Kidney (tissue), 22 donors: ENCODE results near the gene BSN. TPM values are rescaled to one million over a fixed set of nuclear protein-coding genes. Genes with fewer than 3 reads are reported as not detected.

Source experiments
- DNase-seq, 5 donors: peaks; one replicate each; pipeline ENCODE4 v3.0.0-alpha.2; 2013 to 2020
- FAIRE-seq: peaks from 2 replicates; lab custom pipeline; 2012; peaks lifted over from hg19 to GRCh38; lab: Jason Lieb, UNC
- H3K27ac ChIP-seq, 2 donors: one replicate each; pipeline ENCODE4 v1.7.0; 2013; ENCODE audit warnings: low read depth in 2 of 2, low read length in 2 of 2, inconsistent platforms in 1 of 2
- H3K27me3 ChIP-seq: one replicate; pipeline ENCODE4 v1.7.1; 2013; ENCODE audit warnings: low read length, inconsistent platforms; ENCODE audit not compliant: control insufficient read depth, insufficient read depth
- H3K36me3 ChIP-seq, 3 donors: one replicate each; pipeline versions ENCODE4 v1.7.0 to v1.7.1; 2013; ENCODE audit warnings: low read length in 3 of 3, control low read depth in 1 of 3, inconsistent platforms in 1 of 3; ENCODE audit not compliant: insufficient read depth in 3 of 3, control insufficient read depth in 2 of 3
- H3K4me1 ChIP-seq, 3 donors: one replicate each; pipeline versions ENCODE4 v1.7.0 to v1.7.1; 2013; ENCODE audit warnings: low read length in 3 of 3, inconsistent platforms in 1 of 3, low read depth in 1 of 3; ENCODE audit not compliant: control insufficient read depth in 2 of 3, insufficient read depth in 2 of 3
- H3K4me3 ChIP-seq, 3 donors: one replicate each; pipeline versions ENCODE4 v1.7.0 to v1.8.1; 2013; ENCODE audit warnings: low read length in 3 of 3, control low read depth in 1 of 3, inconsistent platforms in 1 of 3
- H3K9ac ChIP-seq, 3 donors: one replicate each; pipeline versions ENCODE4 v1.7.0 to v1.7.1; 2013; ENCODE audit warnings: low read length in 3 of 3, control low read depth in 1 of 3, inconsistent platforms in 1 of 3
- H3K9me3 ChIP-seq, 3 donors: one replicate each; pipeline versions ENCODE4 v1.7.0 to v1.7.1; 2013; ENCODE audit warnings: low read length in 3 of 3, control low read depth in 1 of 3, inconsistent platforms in 1 of 3; ENCODE audit not compliant: control insufficient read depth in 2 of 3, insufficient read depth in 1 of 3
- CTCF ChIP-seq: IDR thresholded peaks from 3 replicates; pipeline ENCODE4 v1.5.1; 2012; ENCODE audit warnings: mild to moderate bottlenecking, moderate library complexity, borderline replicate concordance; ENCODE audit not compliant: insufficient read depth; ENCODE audit errors: extremely low read depth
- intact Hi-C: fragments of 100-400 bp; cut with DNase I; formaldehyde crosslinking; loops from one replicate; pipeline ENCODE4 v1.11.1; 2022
- long read RNA-seq, 10 donors: library from polyadenylated mRNA in 1 of 10; unstranded in 1 of 10; transcript quantifications; one replicate each; pipeline ENCODE4 v2.0.0 and lab custom pipeline, GENCODE V29; 2021 to 2026
- polyA plus RNA-seq: library from polyadenylated mRNA; stranded (reverse); fragments of 350-450 nt; fragmentation: Illumina TruSeq; extraction: RNeasy Lipid Tissue Mini Kit (QIAGEN cat#74804); gene quantifications from one replicate; pipeline ENCODE4 v1.2.3, GENCODE V29; 2014; ENCODE audit warnings: low read depth, low replicate concordance; ENCODE audit not compliant: insufficient read depth
- total RNA-seq: library from RNA; stranded (reverse); fragmentation: NEBNext Ultra II Directional; extraction: Animal tissue kit (Norgen Biotek cat#: 25700); gene quantifications from one replicate; pipeline ENCODE4 v1.2.1, GENCODE V29; 2021
- donor health status: control.
- donor health status: control.
- donor health status: control.
- donor health status: control.
- donor health status: control.
- donor health status: DM: yes; HTN: yes; CAD: no.
- donor health status: Normal renal cell carcinoma (clear cell type).

The BSN gene
- 1.3 TPM for total RNA-seq
- 0.11 TPM for polyA plus RNA-seq
- long read RNA-seq, donor 1, result 0 reads
- long read RNA-seq, donor 2, result 0 reads
- long read RNA-seq, donor 3, result 0 reads
- long read RNA-seq, donor 4, result 0 reads
- long read RNA-seq, donor 5, result 0 reads
- long read RNA-seq, donor 6, result 0 reads
- long read RNA-seq, donor 7, partial matches to known transcripts, result 0 of 3 reads
- long read RNA-seq, donor 7, other reads (novel, unspliced or antisense), result 3 of 3 reads
- long read RNA-seq, donor 8, result 0 reads
- long read RNA-seq, donor 9, result 0 reads
- long read RNA-seq, donor 10, result 0 reads

- Histone ChIP-seq H3K4me1 (peaks cover 0 to 11% (median 0%) of the 10 kb centered on the region in 3 donors), H3K9me3 (no peaks in the 10 kb centered on the region), H3K4me3 (peak within 1 kb of the TSS; percentile 73 to 92 (median 82)), H3K36me3 (no peaks in the 10 kb centered on the region), H3K27ac (peak within 1 kb of the TSS; percentile 49 to 61), H3K27me3 (no peaks in the 10 kb centered on the region), H3K9ac (peak within 1 kb of the TSS; percentile 53 to 89 (median 87))
- intact Hi-C loops, result no loop called here
- peak; percentile 95 to 97 (median 96) for DNase-seq
- no peak for FAIRE-seq
- no peak for TF ChIP-seq CTCF
Measured at GRCh38 chr3:49553692-49554632, at the start of gene BSN. Gene BSN (plus strand): TSS chr3:49554477. CDS start chr3:49554603, 126 bp downstream.

GRCh38 chr3:49506906-49507305 lies 47.4 kb upstream of the BSN start:
- peaks cover 0 to 13% (median 0%) of the 10 kb centered on the region in 3 donors for H3K36me3 ChIP-seq
- H3K27me3 ChIP-seq, result no peaks in the 10 kb centered on the region
- no peak overlapping the region for H3K27ac ChIP-seq
- TF ChIP-seq CTCF, result no peak
- intact Hi-C loops, result no loop called here
- no peak overlapping the region for H3K9ac ChIP-seq
- H3K4me3 ChIP-seq, result no peak overlapping the region
- no peaks in the 10 kb centered on the region for H3K4me1 ChIP-seq
- FAIRE-seq (no peak), DNase-seq (no peak)
- H3K9me3 ChIP-seq, result no peaks in the 10 kb centered on the region

- no peak for TF ChIP-seq CTCF
- FAIRE-seq, result no peak
- no peaks in the 10 kb centered on the region for H3K4me1 ChIP-seq
- no peaks in the 10 kb centered on the region for H3K27me3 ChIP-seq
- no peak overlapping the region for H3K9ac ChIP-seq
- intact Hi-C loops, result no loop called here
- no peaks in the 10 kb centered on the region for H3K9me3 ChIP-seq
- no peak for DNase-seq
- H3K27ac ChIP-seq, result no peak overlapping the region
- no peak overlapping the region for H3K4me3 ChIP-seq
- H3K36me3 ChIP-seq, result peaks cover 0 to 13% (median 5%) of the 10 kb centered on the region in 3 donors
Measured at GRCh38 chr3:49509028-49509561, 45.2 kb upstream of the BSN start.
